A549 (cell line): ENCODE data around the gene ATXN7L1. TPM values are rescaled to one million over a fixed set of nuclear protein-coding genes. Genes with fewer than 3 reads are reported as not detected.

ENCODE experiments used
- ATAC-seq, 2 experiments: fragments of 200-7000 bp in 1 of 2; fragments of >200 bp in 1 of 2; cut with Nextera tagmentation in 1 of 2; cut with Tn5 transposase in 1 of 2; 3 replicates each; pipeline versions ENCODE4 v1.8.0 to v1.9.1; 2018 to 2020; ENCODE audit warnings: mild to moderate bottlenecking in 1 of 2, moderate library complexity in 1 of 2
- CTCF ChIA-PET: fragments of 300-600 bp; sonication (Branson Sonifier 250); formaldehyde crosslinking; extraction: SDS; loops from one replicate; lab custom pipeline; 2021; ENCODE audit warnings: antibody characterized with exemption, inconsistent platforms; lab: Yijun Ruan, JAX
- POLR2A ChIA-PET: fragments of 350-600 bp; formaldehyde crosslinking; extraction: SDS; loops from one replicate; lab custom pipeline; 2021; ENCODE audit warnings: antibody characterized with exemption, inconsistent platforms; lab: Yijun Ruan, JAX
- DNase-seq, 2 experiments: peaks; one replicate each; pipeline versions ENCODE4 v3.0.0 to v3.0.0-alpha.2; 2011 to 2016; ENCODE audit warnings: low read depth in 1 of 2, low spot score in 1 of 2
- FAIRE-seq: peaks from 2 replicates; lab custom pipeline; 2011; peaks lifted over from hg19 to GRCh38; lab: Jason Lieb, UNC
- H3K27ac ChIP-seq, 2 experiments: fragments of >200 bp; sonication (Bioruptor Twin); formaldehyde crosslinking; 3 replicates each; pipeline ENCODE4 v1.5.1; 2016 to 2017
- H3K4me1 ChIP-seq: fragments of >200 bp; sonication (Bioruptor Twin); formaldehyde crosslinking; 3 replicates; pipeline ENCODE4 v1.6.1; 2016
- H3K4me2 ChIP-seq: fragments of >200 bp; sonication (Bioruptor Twin); formaldehyde crosslinking; 3 replicates; pipeline ENCODE4 v1.6.1; 2016
- H3K4me3 ChIP-seq: fragments of >200 bp; sonication (Bioruptor Twin); formaldehyde crosslinking; 3 replicates; pipeline ENCODE4 v1.5.1; 2016
- H3K9me3 ChIP-seq: fragments of >200 bp; sonication (Bioruptor Twin); formaldehyde crosslinking; 3 replicates; pipeline ENCODE4 v1.6.1; 2016
- ATOH8 ChIP-seq: fragments of 250-450 bp; sonication (Bioruptor Pico); IDR thresholded peaks from 2 replicates; pipeline ENCODE4 v1.5.0; 2020; ENCODE audit warnings: low read depth, mild to moderate bottlenecking, moderate library complexity
- BHLHE40 ChIP-seq: IDR thresholded peaks from 2 replicates; pipeline ENCODE4 v1.6.1; 2012; ENCODE audit warnings: low read depth, low read length, inconsistent platforms
- CBX2 ChIP-seq: fragments of 200-600 bp; sonication (generic); IDR thresholded peaks from 2 replicates; pipeline ENCODE4 v1.6.1; 2016; ENCODE audit warnings: low read depth, mild to moderate bottlenecking, borderline replicate concordance
- CBX8 ChIP-seq: fragments of 200-600 bp; sonication (generic); IDR thresholded peaks from 2 replicates; pipeline ENCODE4 v1.6.1; 2016
- CEBPB ChIP-seq, 2 experiments: fragments of >200 bp in 1 of 2; sonication (Bioruptor Twin) in 1 of 2; formaldehyde crosslinking in 1 of 2; IDR thresholded peaks; 2 replicates each; pipeline ENCODE4 v1.6.1; 2012 to 2016
- CHD2 ChIP-seq: fragments of 150-350 bp; IDR thresholded peaks from 2 replicates; pipeline ENCODE4 v1.6.1; 2014; ENCODE audit warnings: low read length; ENCODE audit not compliant: partially characterized antibody
- CHD4 ChIP-seq: fragments of 200-600 bp; sonication (generic); IDR thresholded peaks from 2 replicates; pipeline ENCODE4 v1.6.1; 2016; ENCODE audit warnings: antibody characterized with exemption, mild to moderate bottlenecking, borderline replicate concordance
- EHMT2 ChIP-seq: fragments of 200-600 bp; sonication (generic); IDR thresholded peaks from 2 replicates; pipeline ENCODE4 v1.6.1; 2016; ENCODE audit warnings: antibody characterized with exemption, low read depth, mild to moderate bottlenecking, moderate library complexity
- FOSB ChIP-seq: fragments of 250-450 bp; sonication (Bioruptor Pico); IDR thresholded peaks from 2 replicates; pipeline ENCODE4 v1.5.0; 2020; ENCODE audit warnings: mild to moderate bottlenecking, moderate library complexity
- GATA3 ChIP-seq: IDR thresholded peaks from 2 replicates; pipeline ENCODE4 v1.6.1; 2012; ENCODE audit warnings: borderline replicate concordance
- HDAC2 ChIP-seq: fragments of 200-600 bp; sonication (generic); IDR thresholded peaks from 2 replicates; pipeline ENCODE4 v1.6.1; 2016
- HEYL ChIP-seq: fragments of 250-450 bp; sonication (Bioruptor Pico); IDR thresholded peaks from 2 replicates; pipeline ENCODE4 v1.8.0; 2021; ENCODE audit warnings: mild to moderate bottlenecking, moderate library complexity
- HOXA7 ChIP-seq: fragments of 250-450 bp; sonication (Bioruptor Pico); IDR thresholded peaks from 2 replicates; pipeline ENCODE4 v1.5.0; 2020; ENCODE audit warnings: mild to moderate bottlenecking, moderate library complexity
- JUN ChIP-seq, 2 experiments: fragments of >200 bp; sonication (Bioruptor Twin); formaldehyde crosslinking; IDR thresholded peaks; 2 replicates in 1 of 2; 3 replicates in 1 of 2; pipeline ENCODE4 v1.6.1; 2016 to 2017
- JUNB ChIP-seq: fragments of >200 bp; sonication (Bioruptor Twin); formaldehyde crosslinking; IDR thresholded peaks from 2 replicates; pipeline ENCODE4 v1.6.1; 2016
- MAFK ChIP-seq: fragments of 450-650 bp; IDR thresholded peaks from 2 replicates; pipeline ENCODE4 v1.6.1; 2014; ENCODE audit not compliant: partially characterized antibody
- MYC ChIP-seq: IDR thresholded peaks from 2 replicates; pipeline ENCODE4 v1.6.1; 2012; ENCODE audit warnings: mild to moderate bottlenecking, inconsistent platforms, low read length, improper control_type of control experiment, borderline replicate concordance
- NPAS2 ChIP-seq: fragments of 250-450 bp; sonication (Bioruptor Pico); IDR thresholded peaks from 2 replicates; pipeline ENCODE4 v1.8.0; 2022; ENCODE audit warnings: mild to moderate bottlenecking, moderate library complexity, borderline replicate concordance
- PBX3 ChIP-seq: IDR thresholded peaks from 2 replicates; pipeline ENCODE4 v1.6.1; 2012
- PHF8 ChIP-seq: fragments of 200-600 bp; sonication (generic); IDR thresholded peaks from 2 replicates; pipeline ENCODE4 v1.6.1; 2016; ENCODE audit warnings: low read depth, mild to moderate bottlenecking, antibody characterized with exemption, moderate library complexity, borderline replicate concordance
- POLR2A ChIP-seq: IDR thresholded peaks from 2 replicates; pipeline ENCODE4 v1.6.1; 2012; ENCODE audit warnings: mild to moderate bottlenecking, low read length
- RAD21 ChIP-seq, 2 experiments: fragments of >200 bp in 1 of 2; sonication (Bioruptor Twin) in 1 of 2; formaldehyde crosslinking in 1 of 2; IDR thresholded peaks in 1 of 2; conservative IDR thresholded peaks in 1 of 2; 2 replicates in 1 of 2; 3 replicates in 1 of 2; pipeline ENCODE4 v1.6.1; 2012 to 2018; ENCODE audit warnings: inconsistent platforms in 1 of 2
- RARB ChIP-seq: fragments of 250-450 bp; sonication (Bioruptor Pico); IDR thresholded peaks from 2 replicates; pipeline ENCODE4 v1.8.0; 2021; ENCODE audit warnings: mild to moderate bottlenecking, moderate library complexity
- RFX5 ChIP-seq: fragments of 450-650 bp; IDR thresholded peaks from 2 replicates; pipeline ENCODE4 v1.7.1; 2014; ENCODE audit warnings: antibody characterized with exemption, mild to moderate bottlenecking, moderate library complexity
- SREBF2 ChIP-seq: fragments of 450-650 bp; IDR thresholded peaks from 2 replicates; pipeline ENCODE4 v1.6.1; 2014; ENCODE audit warnings: mild to moderate bottlenecking, moderate library complexity
- TFCP2L1 ChIP-seq: fragments of 250-450 bp; sonication (Bioruptor Pico); IDR thresholded peaks from 2 replicates; pipeline ENCODE4 v1.5.0; 2021; ENCODE audit warnings: mild to moderate bottlenecking
- TP53 ChIP-seq: fragments of 250-450 bp; sonication (Bioruptor Pico); IDR thresholded peaks from 2 replicates; pipeline ENCODE4 v1.5.0; 2021; ENCODE audit warnings: mild to moderate bottlenecking, moderate library complexity
- ZNF302 ChIP-seq: fragments of 250-450 bp; sonication (Bioruptor Pico); IDR thresholded peaks from 2 replicates; pipeline ENCODE4 v1.9.0; 2021; ENCODE audit warnings: inconsistent platforms, mild to moderate bottlenecking, moderate library complexity
- WGBS: methylation state at CpG from one replicate; pipeline ENCODE4 v1.1.6; 2017; ENCODE audit errors: missing lambda C conversion rate; 5-methylcytosine and 5-hydroxymethylcytosine counted together
- polyA plus RNA-seq, 4 experiments: library from polyadenylated mRNA; depleted of rRNA in 3 of 4; stranded (reverse); fragments of >200 nt; fragmentation: RNase III in 1 of 4; extraction: RNeasy Plus Mini Kit Qiagen cat#74134 plus additional on column Dnase treatment in 1 of 4; gene quantifications; 2 replicates in 3 of 4; 3 replicates in 1 of 4; pipeline ENCODE4 v1.2.3, GENCODE V29; 2011 to 2017
- TF ChIP-seq, protein P1 (sequence below): fragments of 250-450 bp; sonication (Bioruptor Pico); IDR thresholded peaks from 2 replicates; pipeline ENCODE4 v1.5.0; 2021; ENCODE audit warnings: mild to moderate bottlenecking, moderate library complexity, borderline replicate concordance
- TF ChIP-seq, protein P2 (sequence below): fragments of >200 bp; sonication (Bioruptor Twin); formaldehyde crosslinking; IDR thresholded peaks from 3 replicates; pipeline ENCODE4 v1.5.1; 2016

Gene ATXN7L1
- polyA plus RNA-seq, 2 of the 4 experiments (the other 2 are of a cell fraction) = 4.5 to 5.7 TPM

- H3K4me1 ChIP-seq = no peaks in the 10 kb centered on the region
- TF ChIP-seq CBX8 (no peak), JUN (IDR thresholded peaks at IDR 0.05) (no peak), POLR2A (no peak)
- H3K9me3 ChIP-seq = no peaks in the 10 kb centered on the region
- ChIA-PET POLR2A (no interaction called here), CTCF (interaction anchor here (0.6 kb wide), 1 partner anchor 162 kb away, joined by 3 read pairs; no protein-coding TSS in a partner anchor)
- WGBS = 90% methylated on average over 20 of the region's 20 CpGs
- H3K4me2 ChIP-seq = no peak overlapping the region
- ATAC-seq = no peak
- FAIRE-seq = no peak
- no peak for DNase-seq
- no peak overlapping the region for H3K4me3 ChIP-seq
- no peak overlapping the region for H3K27ac ChIP-seq
Observed at GRCh38 chr7:105614341-105614840, 262.0 kb downstream of the ATXN7L1 start.

- POLR2A ChIA-PET = no interaction called here
- whole genome bisulfite sequencing = 85% methylated on average over 31 of the region's 32 CpGs
- FAIRE-seq (no peak), ATAC-seq (no peak), DNase-seq (no peak)
- Histone ChIP-seq H3K9me3 (no peaks in the 10 kb centered on the region), H3K4me2 (no peak overlapping the region), H3K27ac (no peak overlapping the region), H3K4me3 (no peak overlapping the region), H3K4me1 (no peaks in the 10 kb centered on the region)
- TF ChIP-seq GATA3 (no peak), POLR2A (no peak), HOXA7 (no peak), CHD4 (no peak), NPAS2 (CRISPR knock-in tag) (no peak), CHD2 (no peak), ZNF302 (CRISPR knock-in tag) (no peak), RFX5 (no peak), JUNB (no peak), MYC (no peak), CBX2 (no peak), PHF8 (no peak), RARB (no peak), PBX3 (no peak)
- TF ChIP-seq, protein P1, sequence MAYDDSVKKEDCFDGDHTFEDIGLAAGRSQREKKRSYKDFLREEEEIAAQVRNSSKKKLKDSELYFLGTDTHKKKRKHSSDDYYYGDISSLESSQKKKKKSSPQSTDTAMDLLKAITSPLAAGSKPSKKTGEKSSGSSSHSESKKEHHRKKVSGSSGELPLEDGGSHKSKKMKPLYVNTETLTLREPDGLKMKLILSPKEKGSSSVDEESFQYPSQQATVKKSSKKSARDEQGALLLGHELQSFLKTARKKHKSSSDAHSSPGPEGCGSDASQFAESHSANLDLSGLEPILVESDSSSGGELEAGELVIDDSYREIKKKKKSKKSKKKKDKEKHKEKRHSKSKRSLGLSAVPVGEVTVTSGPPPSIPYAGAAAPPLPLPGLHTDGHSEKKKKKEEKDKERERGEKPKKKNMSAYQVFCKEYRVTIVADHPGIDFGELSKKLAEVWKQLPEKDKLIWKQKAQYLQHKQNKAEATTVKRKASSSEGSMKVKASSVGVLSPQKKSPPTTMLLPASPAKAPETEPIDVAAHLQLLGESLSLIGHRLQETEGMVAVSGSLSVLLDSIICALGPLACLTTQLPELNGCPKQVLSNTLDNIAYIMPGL (CRISPR knock-in tag) = no peak
- TF ChIP-seq, protein P2, sequence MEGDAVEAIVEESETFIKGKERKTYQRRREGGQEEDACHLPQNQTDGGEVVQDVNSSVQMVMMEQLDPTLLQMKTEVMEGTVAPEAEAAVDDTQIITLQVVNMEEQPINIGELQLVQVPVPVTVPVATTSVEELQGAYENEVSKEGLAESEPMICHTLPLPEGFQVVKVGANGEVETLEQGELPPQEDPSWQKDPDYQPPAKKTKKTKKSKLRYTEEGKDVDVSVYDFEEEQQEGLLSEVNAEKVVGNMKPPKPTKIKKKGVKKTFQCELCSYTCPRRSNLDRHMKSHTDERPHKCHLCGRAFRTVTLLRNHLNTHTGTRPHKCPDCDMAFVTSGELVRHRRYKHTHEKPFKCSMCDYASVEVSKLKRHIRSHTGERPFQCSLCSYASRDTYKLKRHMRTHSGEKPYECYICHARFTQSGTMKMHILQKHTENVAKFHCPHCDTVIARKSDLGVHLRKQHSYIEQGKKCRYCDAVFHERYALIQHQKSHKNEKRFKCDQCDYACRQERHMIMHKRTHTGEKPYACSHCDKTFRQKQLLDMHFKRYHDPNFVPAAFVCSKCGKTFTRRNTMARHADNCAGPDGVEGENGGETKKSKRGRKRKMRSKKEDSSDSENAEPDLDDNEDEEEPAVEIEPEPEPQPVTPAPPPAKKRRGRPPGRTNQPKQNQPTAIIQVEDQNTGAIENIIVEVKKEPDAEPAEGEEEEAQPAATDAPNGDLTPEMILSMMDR = no peak
- CTCF ChIA-PET = interaction anchor here (0.6 to 1.7 kb wide), 2 partner anchors 43 to 162 kb away, joined by 3 read pairs; no protein-coding TSS in a partner anchor
Observed at GRCh38 chr7:105613611-105614330, 262.6 kb downstream of the ATXN7L1 start.

GRCh38 chr7:105612806-105613205 lies 263.6 kb downstream of the ATXN7L1 start:
- H3K4me3 ChIP-seq = no peak overlapping the region
- no peak overlapping the region for H3K4me2 ChIP-seq
- no peak for FAIRE-seq
- ChIA-PET POLR2A (no interaction called here), CTCF (interaction anchor here (1.7 kb wide), 1 partner anchor 44 kb away, joined by 3 read pairs; no protein-coding TSS in a partner anchor)
- no peak for TF ChIP-seq HOXA7
- no peak for TF ChIP-seq MYC
- no peak for TF ChIP-seq JUN (IDR thresholded peaks at IDR 0.05)
- no peak for TF ChIP-seq FOSB (CRISPR knock-in tag)
- no peak for TF ChIP-seq TP53
- no peak for TF ChIP-seq RAD21 (conservative IDR thresholded peaks at IDR 0.05 in 1 of 2, IDR thresholded peaks at IDR 0.05 in 1 of 2)
- no peak for TF ChIP-seq JUNB
- TF ChIP-seq PHF8 = no peak
- no peak for TF ChIP-seq CEBPB (IDR thresholded peaks at IDR 0.05)
- TF ChIP-seq ATOH8 = no peak
- TF ChIP-seq CHD4 = no peak
- no peak for TF ChIP-seq SREBF2
- no peak for TF ChIP-seq BHLHE40
- no peak for TF ChIP-seq MAFK
- no peak for TF ChIP-seq HEYL (CRISPR knock-in tag)
- TF ChIP-seq TFCP2L1 (CRISPR knock-in tag) = no peak
- no peak for TF ChIP-seq HDAC2
- TF ChIP-seq ZNF302 (CRISPR knock-in tag) = no peak
- no peak for TF ChIP-seq EHMT2
- TF ChIP-seq GATA3 = no peak
- no peaks in the 10 kb centered on the region for H3K9me3 ChIP-seq
- no peak for DNase-seq
- H3K4me1 ChIP-seq = no peaks in the 10 kb centered on the region
- no peak for ATAC-seq
- 80% methylated on average over 6 of the region's 9 CpGs for WGBS
- no peak overlapping the region for H3K27ac ChIP-seq
